ENCODE data around the gene LUC7L3.

- no peak for TF ChIP-seq CTCF (IDR thresholded peaks at IDR 0.05)
- TF ChIP-seq EP300 (IDR thresholded peaks at IDR 0.05), result no peak
These were observed 47.0 kb downstream of the LUC7L3 start for GRCh38 chr17:50766222-50767023.
